ENCODE data around the gene ADAP1.
"Not testable (repeated sequence)": the region's sequence is repeated elsewhere in the genome, so short reads cannot be mapped to it uniquely, and the experiment has no call there.

The ADAP1 gene

DNA sequence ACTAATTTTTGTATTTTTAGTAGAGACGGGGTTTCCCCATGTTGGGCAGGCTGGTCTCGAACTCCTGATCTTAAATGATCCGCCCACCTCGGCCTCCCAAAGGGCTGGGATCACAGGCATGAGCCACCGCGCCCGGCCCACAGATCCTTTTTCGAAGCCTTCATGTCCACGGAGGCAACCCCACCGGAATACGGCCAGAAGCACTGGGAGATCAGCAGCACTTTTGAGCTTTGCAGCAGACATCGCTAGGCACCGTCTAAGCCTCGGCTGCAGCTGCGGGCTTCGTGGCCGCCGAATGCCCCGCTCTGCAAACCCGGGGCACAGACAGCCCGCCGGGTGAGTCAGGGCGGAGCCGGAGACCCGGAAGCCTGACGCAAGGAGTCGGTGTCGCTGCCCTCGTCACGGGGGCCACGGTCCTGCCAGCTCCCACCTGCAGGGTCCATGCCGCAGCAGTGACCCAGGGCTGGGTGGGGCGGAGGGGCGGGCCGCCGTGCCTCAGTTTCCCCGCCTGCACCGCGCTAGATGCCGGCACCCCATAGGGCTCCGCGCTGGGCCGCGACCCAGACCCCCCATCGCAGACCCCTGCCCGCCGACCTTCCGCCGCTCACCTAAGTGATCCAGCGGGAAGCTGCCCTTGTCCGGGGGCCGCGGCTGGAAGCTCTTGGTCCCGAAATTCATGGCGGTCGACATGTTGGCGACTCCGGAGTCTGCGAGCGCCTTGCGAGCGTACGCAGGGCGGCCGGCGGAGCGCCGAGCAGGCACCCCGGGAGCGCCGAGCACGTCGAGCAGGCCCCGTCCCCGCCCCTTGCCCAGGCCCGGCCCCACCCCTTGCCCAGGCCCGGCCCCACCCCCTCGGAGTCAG lies 20.6 kb upstream of the ADAP1 start, which contains the start of gene COX19:
TSS of gene COX19 (minus strand) at position 730 of the 862 bp plus-strand sequence. CDS start at position 690, 40 bp downstream.
- peak; percentile 82 to 90 (median 87) for DNase-seq (ENCODE audit: low read depth in 3 of 3)

DNA sequence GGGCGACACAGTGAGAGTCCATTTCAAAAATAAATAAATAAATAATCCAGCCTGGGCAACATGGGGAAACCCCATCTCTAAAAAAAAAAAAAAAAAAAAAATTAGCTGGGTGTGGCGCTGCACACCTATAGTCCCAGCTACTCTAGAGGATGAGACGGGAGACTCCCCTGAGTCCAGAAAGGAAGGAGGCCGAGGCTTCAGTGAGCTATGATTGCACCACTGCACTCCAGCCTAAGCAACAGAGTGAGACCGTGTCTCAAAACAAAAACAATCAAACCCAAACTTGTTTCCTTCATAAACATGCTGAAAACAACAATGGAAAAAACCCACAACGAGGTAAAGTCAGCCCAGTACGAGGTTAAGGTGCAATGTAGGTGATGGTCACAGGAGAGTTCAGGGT lies 19.7 kb upstream of the ADAP1 start:
- no peak for DNase-seq (ENCODE audit: low read depth in 3 of 3)

DNA sequence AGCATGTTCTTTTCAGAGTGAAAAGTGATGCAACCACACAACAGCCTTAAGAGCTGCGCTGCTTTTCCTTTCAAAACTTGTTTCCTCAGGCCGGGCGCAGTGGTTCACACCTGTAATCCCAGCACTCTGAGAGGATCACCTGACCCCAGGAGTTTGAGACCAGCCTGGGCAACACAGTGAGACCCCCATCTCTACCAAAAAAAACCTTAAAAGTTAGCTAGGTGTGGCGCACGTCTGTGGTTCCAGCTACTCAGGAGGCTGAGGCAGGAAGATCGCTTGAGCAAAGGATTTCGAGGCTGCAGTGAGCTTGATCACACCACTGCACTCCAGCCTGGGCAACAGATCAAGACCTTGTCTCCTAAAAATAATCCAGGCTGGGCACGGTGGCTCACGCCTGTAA lies 18.8 kb upstream of the ADAP1 start:
- no peak for DNase-seq (ENCODE audit: low read depth in 3 of 3)

DNA sequence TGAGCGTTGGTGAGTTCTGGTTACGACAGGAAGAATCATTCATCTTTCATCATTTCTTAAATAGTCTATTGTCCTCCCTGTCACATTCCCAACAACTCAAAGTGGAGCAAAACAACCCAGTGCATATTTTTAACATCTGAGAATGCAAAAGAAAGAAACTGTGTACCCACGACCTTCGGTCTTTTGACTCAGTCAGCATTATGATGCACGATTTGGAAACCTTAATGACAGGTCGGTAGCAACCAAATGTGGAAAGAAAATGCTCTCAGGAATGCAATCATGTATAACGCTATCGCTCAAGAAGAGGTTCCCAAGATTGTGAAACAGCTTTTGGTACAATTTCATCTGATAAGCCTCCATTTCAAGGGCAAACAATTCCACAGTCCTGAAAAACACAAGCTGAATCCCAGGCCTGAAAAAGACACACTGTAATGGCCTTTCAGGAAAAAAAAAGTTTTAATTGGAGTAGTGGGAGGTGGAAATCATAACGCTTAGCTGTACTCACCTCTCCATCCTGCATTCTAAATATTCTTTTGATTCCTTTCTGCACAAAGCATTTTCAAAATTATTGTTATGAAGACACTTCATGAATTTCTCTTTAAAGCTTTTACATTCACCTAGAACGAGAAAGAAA lies 18.3 kb upstream of the ADAP1 start:
- no peak for DNase-seq (ENCODE audit: low read depth in 3 of 3)

DNA sequence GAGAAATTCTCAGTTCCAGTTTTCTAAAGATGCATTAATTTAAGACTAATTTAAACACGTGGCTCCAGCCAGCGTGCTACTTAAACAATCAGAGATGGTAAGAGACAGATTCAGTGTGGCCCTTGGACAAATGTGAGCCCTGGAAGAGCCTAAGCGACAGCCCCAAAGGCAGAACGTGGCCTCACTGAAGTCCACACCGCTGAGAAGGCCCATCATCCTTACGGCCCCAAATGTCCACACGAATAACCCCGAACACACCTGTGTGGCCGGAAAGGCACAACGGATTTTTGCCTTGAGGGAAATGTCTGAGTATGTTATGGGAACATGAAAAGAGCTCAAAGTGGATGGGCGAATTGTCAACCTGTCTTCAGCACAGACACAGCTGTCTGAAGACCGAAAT lies 17.6 kb upstream of the ADAP1 start:
- no peak for DNase-seq (ENCODE audit: low read depth in 3 of 3)

DNA sequence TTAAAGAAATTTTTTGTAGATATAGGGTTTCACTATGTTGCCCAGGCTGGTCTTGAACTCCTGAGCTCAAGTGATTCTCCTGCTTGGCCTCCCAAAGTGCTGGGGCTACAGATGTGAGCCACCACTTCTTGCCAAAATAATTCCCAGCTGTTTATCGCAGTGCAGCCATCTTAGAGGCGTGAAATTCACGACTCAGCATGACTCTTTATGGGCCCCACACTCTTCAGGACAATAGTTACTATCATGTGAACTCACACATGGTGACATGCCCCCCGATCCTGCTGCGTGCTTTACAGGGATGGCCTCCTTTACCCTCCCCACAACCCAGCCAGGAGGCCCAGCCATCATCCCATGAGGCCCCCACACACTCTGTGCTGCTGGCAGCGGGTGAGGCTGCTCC lies 16.3 kb upstream of the ADAP1 start:
- no peak for DNase-seq (ENCODE audit: low read depth in 3 of 3)

GRCh38 chr7:969403-969802 lies 14.9 kb upstream of the ADAP1 start:
- no peak for DNase-seq (ENCODE audit: low read depth in 3 of 3)

- no peak for DNase-seq (ENCODE audit: low read depth in 3 of 3)
Measured at GRCh38 chr7:968205-969105, 14.0 kb upstream of the ADAP1 start.

DNA sequence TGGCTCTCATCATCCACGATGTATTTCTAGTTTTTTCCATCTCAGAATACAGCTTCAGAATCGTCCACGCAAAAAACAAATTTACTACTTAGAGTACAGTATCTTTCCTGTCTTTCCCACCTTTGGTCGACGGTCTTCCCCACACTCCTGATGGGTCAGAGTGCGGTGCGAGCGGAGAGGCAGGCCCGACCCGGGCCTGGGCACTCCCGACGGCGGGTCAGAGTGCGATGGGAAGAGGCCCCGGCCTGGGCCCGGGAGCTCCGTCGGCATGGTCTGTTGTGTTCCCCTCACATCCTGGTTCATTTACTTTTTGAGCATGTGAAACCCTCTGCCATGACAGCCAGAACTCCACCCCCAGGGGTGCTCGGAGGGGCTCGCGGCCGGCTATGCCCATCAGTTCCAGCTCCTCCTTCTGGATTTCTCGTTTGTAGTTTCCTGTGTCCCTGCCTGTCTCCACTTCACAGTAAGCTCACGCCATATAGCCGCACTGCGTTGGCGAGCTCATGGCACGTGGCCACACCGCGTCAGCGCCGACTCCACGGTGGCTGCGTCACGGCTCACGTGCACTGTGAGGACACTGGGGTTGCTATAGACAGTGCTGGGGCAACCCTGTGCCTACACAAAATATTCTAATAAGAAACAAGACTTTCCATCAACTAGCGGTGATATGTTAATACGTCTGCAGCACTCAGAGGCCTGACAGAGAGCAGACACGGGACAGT lies 13.0 kb upstream of the ADAP1 start:
- no peak for DNase-seq (ENCODE audit: low read depth in 3 of 3)

- DNase-seq (ENCODE audit: low read depth in 3 of 3): no peak
Measured at GRCh38 chr7:966291-967069, 12.0 kb upstream of the ADAP1 start.

- DNase-seq (ENCODE audit: low read depth in 3 of 3): no peak
Measured at GRCh38 chr7:964401-965231, 10.1 kb upstream of the ADAP1 start.

DNA sequence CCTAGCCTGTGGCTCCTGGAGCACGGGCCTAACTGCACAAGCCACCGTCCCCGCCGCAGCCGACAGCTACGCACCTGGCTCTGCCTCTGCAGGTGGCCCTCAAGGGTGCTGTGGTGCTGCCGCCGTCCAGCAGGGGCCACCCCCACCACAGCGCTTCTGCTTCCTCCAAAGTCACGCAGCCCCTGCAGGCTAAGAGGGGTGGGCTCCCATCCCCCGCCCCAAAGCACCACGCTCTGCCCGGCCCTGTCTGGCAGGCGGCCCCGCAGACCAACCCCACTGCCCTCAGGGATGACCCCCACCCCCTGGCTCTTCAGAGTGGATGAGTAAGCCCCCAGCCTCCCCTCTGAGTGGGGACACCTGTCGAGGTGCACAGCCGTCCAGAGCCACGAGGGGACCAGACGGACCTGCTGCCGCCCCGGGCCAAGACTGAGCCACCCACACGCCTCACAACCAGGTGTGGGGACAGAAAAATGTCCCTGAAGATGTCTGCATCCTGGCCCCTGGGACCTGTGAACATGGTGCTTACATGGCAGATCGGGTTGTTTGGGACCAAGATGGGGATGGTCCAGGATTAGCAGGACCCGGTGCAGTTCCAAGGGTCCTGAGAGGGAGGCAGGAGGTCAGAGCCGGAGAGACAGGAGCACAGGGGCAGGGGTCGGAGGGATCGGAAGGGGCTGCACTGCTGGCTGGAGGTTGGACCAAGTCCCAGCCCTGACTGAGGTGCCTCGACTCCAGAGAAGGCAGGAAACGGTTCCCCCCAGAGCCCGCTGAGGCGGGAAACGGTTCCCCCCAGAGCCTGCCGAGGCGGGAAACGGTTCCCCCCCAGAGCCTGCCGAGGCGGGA lies 9.0 kb upstream of the ADAP1 start:
- no peak for DNase-seq (ENCODE audit: low read depth in 3 of 3)

- no peak for DNase-seq (ENCODE audit: low read depth in 3 of 3)
Measured at GRCh38 chr7:962401-963081, 8.1 kb upstream of the ADAP1 start.

- no peak for DNase-seq (ENCODE audit: low read depth in 3 of 3)
Measured at GRCh38 chr7:961546-962400, 7.3 kb upstream of the ADAP1 start.

DNA sequence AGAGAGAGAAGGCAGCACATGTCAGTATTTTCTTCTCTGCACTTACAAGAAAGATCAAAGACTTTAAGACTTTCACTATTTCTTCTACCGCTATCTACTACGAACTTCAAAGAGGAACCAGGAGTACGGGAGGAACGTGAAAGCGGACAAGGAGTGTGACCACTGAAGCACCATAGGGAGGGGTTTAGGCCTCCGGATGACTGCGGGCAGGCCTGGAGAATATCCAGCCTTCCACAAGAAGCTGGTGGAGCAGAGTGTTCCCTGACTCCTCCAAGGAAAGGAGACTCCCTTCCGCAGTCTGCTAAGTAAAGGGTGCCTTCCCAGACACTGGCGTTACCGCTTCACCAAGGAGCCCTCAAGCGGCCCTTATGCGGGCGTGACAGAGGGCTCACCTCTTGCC lies 6.5 kb upstream of the ADAP1 start:
- not testable (repeated sequence) for DNase-seq (ENCODE audit: low read depth in 3 of 3)

GRCh38 chr7:960269-960871 lies 5.9 kb upstream of the ADAP1 start:
- no peak for DNase-seq (ENCODE audit: low read depth in 3 of 3)

DNA sequence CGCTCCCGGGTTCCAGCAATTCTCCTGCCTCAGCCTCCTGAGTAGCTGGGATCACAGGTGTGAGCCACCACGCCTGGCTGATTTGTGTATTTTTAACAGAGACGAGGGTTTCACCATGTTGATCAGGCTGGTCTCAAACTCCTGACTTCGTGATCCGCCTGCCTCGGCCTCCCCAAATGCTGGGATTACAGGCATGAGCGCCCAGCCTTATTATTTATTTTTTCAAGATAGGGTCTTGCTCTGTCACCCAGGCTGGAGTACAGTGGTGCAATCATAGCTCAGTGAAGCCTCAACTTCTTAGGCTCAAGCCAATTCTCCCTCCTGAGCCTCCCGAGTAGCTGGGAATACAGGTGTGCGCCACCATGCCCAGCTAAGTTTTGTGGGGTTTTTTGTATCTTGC lies 5.3 kb upstream of the ADAP1 start:
- DNase-seq (ENCODE audit: low read depth in 3 of 3): not testable (repeated sequence)

All from stimulated activated CD4-positive, alpha-beta T cell treated with anti-CD3 and anti-CD28 coated beads, TNF-alpha, amount 100 ng/mL, for 4 hours (primary cell).